GM23248 (cell line): ENCODE data around the gene MN1.

Source experiments
- EZH2 ChIP-seq: fragments of 200-600 bp; sonication (generic); IDR thresholded peaks from 2 replicates; pipeline ENCODE4 v1.6.1; 2018; ENCODE audit warnings: antibody characterized with exemption, mild to moderate bottlenecking; ENCODE audit not compliant: insufficient read depth, poor library complexity, severe bottlenecking
- EZH2phosphoT487 ChIP-seq: fragments of 200-600 bp; sonication (generic); IDR thresholded peaks from 2 replicates; pipeline ENCODE4 v1.6.1; 2018; ENCODE audit warnings: antibody characterized with exemption, moderate library complexity, mild to moderate bottlenecking, low read depth; ENCODE audit not compliant: insufficient read depth

GRCh38 chr22:27757928-27758525 is 43.5 kb downstream of the MN1 start:
- no peak for TF ChIP-seq EZH2
- TF ChIP-seq EZH2phosphoT487 = no peak
